Measurements from ENCODE around the gene ANTXR2.
"Not testable (repeated sequence)": the region's sequence is repeated elsewhere in the genome, so short reads cannot be mapped to it uniquely, and the experiment has no call there.

The ANTXR2 gene

GRCh38 chr4:79993476-79993875 is 79.6 kb downstream of the ANTXR2 start:
- FAIRE-seq (no peak), DNase-seq (ENCODE audit: low spot score) (no peak)

GRCh38 chr4:79991601-79992000 is 81.4 kb downstream of the ANTXR2 start:
- FAIRE-seq (no peak), DNase-seq (ENCODE audit: low spot score) (no peak)

DNA sequence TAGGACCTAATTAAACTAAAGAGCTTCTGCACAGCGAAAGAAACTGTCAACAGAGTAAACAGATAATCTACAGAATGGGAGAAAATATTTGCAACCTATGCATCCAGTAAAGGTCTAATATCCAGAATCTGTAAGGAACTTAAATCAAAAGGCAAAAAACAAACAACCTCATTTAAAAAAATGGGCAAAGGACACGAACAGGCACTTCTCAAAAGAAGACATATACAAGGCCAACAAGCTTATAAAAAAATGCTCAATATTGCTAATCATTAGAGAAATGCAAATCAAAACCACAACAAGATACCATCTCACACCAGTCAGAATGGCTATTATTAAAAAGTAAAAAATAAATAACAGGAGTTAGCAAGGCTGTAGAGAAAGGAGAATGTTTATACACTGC is 81.9 kb downstream of the ANTXR2 start:
- not testable (repeated sequence) for DNase-seq (ENCODE audit: low spot score); FAIRE-seq

GRCh38 chr4:79987401-79987800 is 85.6 kb downstream of the ANTXR2 start:
- DNase-seq (ENCODE audit: low spot score) (no peak), FAIRE-seq (no peak)

DNA sequence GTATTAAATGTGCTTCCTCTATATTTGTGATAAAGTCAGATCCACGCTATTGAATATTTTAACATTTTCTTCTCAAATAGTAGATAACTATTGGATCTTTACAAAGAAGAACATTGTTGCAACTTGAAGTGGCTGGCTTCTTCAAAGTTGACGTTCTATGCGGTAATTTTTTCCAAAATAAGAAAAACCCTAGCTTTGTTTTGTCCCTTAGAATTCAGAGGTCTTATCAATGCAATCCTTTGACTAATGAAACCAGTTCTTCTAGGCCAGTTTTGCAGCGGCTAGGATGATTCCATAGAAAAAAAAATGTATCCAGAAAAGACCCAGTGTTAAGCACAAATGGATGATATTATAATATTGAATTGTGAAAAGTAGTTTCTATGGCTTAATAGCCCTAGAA is 89.6 kb downstream of the ANTXR2 start:
- no peak for FAIRE-seq
- no peak for DNase-seq (ENCODE audit: low spot score)

- DNase-seq (ENCODE audit: low spot score) (no peak), FAIRE-seq (no peak)
Measured at GRCh38 chr4:79982601-79983322, 90.3 kb downstream of the ANTXR2 start.

DNA sequence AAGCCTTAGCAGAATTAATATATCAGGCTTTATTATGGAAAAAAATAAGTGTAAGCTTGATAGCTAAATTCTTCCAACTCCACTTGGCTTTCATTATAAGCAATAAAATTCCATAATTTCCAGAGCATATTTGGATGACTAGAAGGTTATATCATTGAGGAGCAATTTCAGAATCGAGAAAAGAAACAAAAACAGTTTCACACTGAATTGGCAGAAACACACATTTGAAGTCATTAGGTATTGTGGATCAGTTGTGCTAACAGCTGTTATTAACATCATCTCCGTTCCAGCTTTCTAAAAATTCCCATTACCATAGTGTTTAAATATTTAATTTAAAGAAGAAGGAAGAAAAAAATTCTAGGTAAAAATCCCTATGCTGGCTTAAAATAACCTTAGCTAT is 92.6 kb downstream of the ANTXR2 start:
- FAIRE-seq (no peak), DNase-seq (ENCODE audit: low spot score) (no peak)

DNA sequence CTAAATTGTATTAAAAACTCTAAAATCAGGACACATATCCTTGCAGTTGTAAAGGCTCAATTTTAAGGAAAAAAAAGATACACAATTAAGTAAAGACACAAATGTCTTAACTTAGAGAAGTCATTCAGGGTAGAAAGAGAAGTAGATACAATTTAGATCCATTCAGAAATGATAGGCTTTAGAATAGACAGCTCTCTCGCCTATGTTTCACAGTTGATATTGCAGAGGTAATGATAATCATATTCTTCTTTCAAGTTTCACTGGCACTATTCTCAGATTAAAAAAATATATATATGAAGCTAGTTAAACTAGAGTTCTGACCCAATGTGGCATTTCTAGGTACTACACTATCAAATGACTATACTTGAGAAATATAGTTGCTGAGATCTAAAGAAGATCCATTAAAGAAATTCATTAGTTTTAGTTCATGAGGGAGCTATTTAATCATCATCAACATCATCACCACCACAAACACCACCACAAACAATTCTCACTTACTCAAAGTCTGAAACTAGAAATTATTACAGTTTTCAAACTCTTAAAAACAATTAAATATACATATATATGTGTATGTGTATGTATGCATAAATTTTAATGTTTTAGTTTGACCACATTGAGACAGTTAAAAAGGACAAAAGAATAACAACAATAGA is 93.1 kb downstream of the ANTXR2 start:
- no peak for FAIRE-seq
- DNase-seq (ENCODE audit: low spot score): no peak

GRCh38 chr4:79977131-79977840 is 95.7 kb downstream of the ANTXR2 start:
- FAIRE-seq (no peak), DNase-seq (ENCODE audit: low spot score) (no peak)

GRCh38 chr4:79964400-79965211 is 108.4 kb downstream of the ANTXR2 start:
- DNase-seq (ENCODE audit: low spot score): no peak
- no peak for FAIRE-seq

GRCh38 chr4:79964020-79964399 is 109.0 kb downstream of the ANTXR2 start:
- FAIRE-seq (no peak), DNase-seq (ENCODE audit: low spot score) (no peak)

- FAIRE-seq (no peak), DNase-seq (ENCODE audit: low spot score) (no peak)
Measured at GRCh38 chr4:79959652-79960051, 113.4 kb downstream of the ANTXR2 start.

DNA sequence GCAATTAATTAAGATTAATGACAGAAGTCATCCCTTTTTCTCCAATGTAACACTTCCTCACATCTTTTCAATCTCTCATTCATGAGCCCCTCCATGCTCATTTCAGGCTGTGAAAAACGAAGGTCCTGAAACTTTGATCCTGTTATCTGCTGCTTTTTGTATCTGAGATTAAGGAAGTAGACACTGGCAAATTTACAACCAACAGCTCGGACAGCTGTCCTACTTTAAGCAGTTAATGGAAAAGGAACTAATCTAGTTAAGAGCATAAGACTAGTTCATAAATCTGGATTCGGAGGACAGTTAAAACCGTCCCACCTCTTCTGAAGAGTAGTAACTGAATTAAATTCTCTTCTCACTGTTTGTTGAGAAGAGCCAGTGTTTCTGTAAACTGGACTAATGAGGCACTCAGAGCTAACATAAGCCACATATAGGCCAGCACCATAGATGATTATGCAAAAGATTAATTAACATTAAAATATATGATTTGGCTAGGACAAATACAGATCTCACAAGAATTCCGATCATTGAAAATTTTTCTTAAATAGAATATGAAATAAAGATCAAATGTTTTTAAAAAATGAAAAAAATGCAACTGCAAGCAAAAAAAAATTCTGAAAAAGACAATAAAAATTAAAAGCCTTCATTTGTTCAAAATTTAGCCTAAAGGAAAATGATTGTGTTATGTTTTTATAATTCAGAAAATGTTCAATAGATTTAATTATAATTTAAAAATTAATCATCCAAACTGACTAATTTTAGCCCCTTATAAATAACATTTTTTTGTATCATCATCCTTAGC is 114.4 kb downstream of the ANTXR2 start:
- FAIRE-seq (no peak), DNase-seq (ENCODE audit: low spot score) (no peak)

DNA sequence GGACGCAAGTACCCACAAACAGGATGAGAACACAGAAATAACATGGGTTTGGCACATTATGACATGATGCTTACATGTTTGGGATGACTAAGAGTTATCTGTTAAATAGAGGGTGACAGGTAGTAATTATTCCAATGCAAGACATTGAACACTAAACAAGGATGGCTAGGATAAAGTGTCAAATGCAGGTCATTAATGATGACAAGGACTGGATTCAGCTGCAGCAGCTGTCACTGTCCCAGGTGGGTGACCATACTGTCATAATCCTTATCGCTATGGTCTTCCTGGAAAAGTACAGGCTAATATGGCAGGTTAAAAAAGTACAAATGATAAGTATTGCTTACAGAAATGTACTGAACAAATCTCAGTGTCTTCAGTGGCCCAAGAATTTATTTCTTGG is 123.9 kb downstream of the ANTXR2 start:
- DNase-seq (ENCODE audit: low spot score): no peak
- no peak for FAIRE-seq

DNA sequence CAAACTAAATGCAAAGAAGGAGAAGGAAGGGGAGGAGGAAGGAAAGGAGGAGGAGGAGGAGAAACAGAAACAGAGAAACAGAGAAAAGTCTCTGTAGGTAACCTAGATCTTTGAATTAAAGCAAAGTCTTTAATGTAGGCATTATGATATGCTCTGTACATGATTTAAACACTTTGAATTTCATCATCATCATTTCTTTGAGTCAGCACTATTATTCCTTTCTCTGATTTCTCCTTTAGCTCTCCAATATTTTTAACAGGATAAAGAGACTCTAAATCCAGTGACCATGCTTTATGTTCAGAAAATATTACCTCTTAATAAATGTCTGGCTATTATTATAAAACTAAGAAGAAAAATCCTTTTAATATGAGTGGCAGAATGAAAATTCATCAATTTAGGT is 124.3 kb downstream of the ANTXR2 start:
- DNase-seq (ENCODE audit: low spot score) (no peak), FAIRE-seq (no peak)

GRCh38 chr4:79948261-79948660 is 124.8 kb downstream of the ANTXR2 start:
- FAIRE-seq (no peak), DNase-seq (ENCODE audit: low spot score) (no peak)

DNA sequence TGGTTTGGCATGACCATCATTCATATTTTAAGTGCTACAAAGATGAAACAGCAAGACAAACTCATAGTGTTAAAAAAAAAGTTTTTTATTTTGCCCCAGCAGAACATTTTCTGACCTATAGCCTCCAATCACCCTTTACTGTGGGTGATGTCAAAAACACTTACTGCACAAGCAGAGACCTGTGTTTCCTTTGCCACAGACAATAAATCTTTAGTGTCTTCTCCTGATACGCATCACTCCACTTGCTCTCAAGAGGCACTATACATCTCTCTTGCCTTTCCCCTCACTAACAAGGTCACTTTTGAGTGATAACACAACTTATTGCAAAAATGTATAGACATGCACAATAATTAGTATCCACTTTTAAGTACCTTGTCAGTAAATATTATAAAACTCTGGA is 125.6 kb downstream of the ANTXR2 start:
- DNase-seq (ENCODE audit: low spot score) (no peak), FAIRE-seq (no peak)

GRCh38 chr4:79935274-79935673 is 137.8 kb downstream of the ANTXR2 start:
- FAIRE-seq: no peak

DNA sequence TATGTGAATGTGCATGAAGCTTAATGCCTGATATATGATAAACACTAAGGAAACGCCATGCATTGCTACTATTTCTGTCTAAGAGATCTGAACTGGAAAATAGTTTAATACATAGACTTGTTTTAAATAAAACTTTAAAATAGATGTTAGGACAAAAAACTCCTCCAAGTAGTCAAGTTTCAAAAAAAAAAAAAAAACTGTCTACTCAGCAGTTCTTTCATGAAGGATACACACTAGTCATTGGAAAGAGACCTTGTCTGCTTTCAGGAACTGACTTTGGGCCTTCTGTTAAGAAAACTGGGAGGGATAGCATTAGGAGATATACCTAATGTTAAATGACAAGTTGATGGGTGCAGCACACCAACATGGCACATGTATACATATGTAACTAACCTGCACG is 138.4 kb downstream of the ANTXR2 start:
- FAIRE-seq: no peak
- no peak for DNase-seq (ENCODE audit: low spot score)

More at GRCh38 chr4:79935274-79935673, 137.8 kb downstream of the ANTXR2 start:
- no peak for DNase-seq (ENCODE audit: low spot score)

DNA sequence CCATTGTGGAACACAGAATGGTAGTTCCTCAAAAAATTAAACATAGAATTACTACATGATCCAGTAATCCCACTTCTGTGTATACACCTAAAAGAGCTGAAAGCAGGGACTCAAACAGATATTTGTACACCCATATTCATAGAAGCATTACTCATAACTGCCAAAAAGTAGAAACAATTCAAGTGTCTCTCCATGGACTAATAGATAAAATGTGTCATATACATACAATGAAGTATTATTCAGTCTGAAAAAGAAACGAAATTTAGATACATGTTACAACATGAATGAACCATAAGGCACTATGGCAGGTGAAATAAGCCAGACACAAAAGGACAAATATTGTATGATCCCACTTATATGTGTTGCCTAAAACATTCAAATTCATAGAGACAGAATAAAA is 145.1 kb downstream of the ANTXR2 start:
- DNase-seq (ENCODE audit: low spot score) (no peak), FAIRE-seq (no peak)

GRCh38 chr4:79923281-79923680 is 149.7 kb downstream of the ANTXR2 start:
- no peak for FAIRE-seq
- DNase-seq (ENCODE audit: low spot score): no peak
